K562 (cell line): ENCODE measurements around the gene ZNF598. TPM values are rescaled to one million over a fixed set of nuclear protein-coding genes. Genes with fewer than 3 reads are reported as not detected.

Experiments
- ATAC-seq: fragments of 200-7000 bp; cut with Tn5 transposase; 3 replicates; pipeline ENCODE4 v1.9.1; 2020; ENCODE audit warnings: moderate library complexity
- BruUV-seq: library from RNA; stranded (reverse); fragments of 400-500 nt; replicated peaks from 2 replicates; lab custom pipeline; 2021; lab: Mats Ljungman, UMichigan
- CTCF ChIA-PET: fragments of 300-600 bp; formaldehyde crosslinking; extraction: SDS; loops from one replicate; lab custom pipeline; 2021; ENCODE audit warnings: low intra/inter-chr PET ratio; lab: Yijun Ruan, JAX
- POLR2A ChIA-PET: fragments of 300-600, 350-650 bp; sonication (Branson Sonifier 250); formaldehyde crosslinking; extraction: SDS; loops from one replicate; lab custom pipeline; 2021; ENCODE audit warnings: antibody characterized with exemption, inconsistent platforms; lab: Yijun Ruan, JAX
- DNase-seq, 4 experiments: peaks; one replicate each; pipeline versions ENCODE4 v3.0.0 to v3.0.0-alpha.2; 2011 to 2018; ENCODE audit warnings: low spot score in 3 of 4, mixed read lengths in 3 of 4; ENCODE audit errors: extremely low read depth in 1 of 4
- FAIRE-seq: peaks from 2 replicates; lab custom pipeline; 2011; peaks lifted over from hg19 to GRCh38; lab: Jason Lieb, UNC
- H2AFZ ChIP-seq: 2 replicates; pipeline ENCODE4 v1.6.0; 2011; ENCODE audit warnings: low read depth, low read length, control low read depth, inconsistent platforms
- H3K27ac ChIP-seq: fragments of 200-600 bp; 3 replicates; pipeline ENCODE4 v1.8.0; 2011; ENCODE audit warnings: low read depth, mild to moderate bottlenecking, control low read depth, inconsistent platforms, low read length, moderate library complexity, mixed read lengths; ENCODE audit errors: extremely low read depth
- H3K27me3 ChIP-seq, 2 experiments: fragments of 300-600 bp in 1 of 2; 2 replicates in 1 of 2; 3 replicates in 1 of 2; pipeline versions ENCODE4 v1.6.0 to v1.8.0; 2011; ENCODE audit warnings: inconsistent platforms in 2 of 2, low read length in 2 of 2, mild to moderate bottlenecking in 1 of 2, mixed read lengths in 1 of 2, moderate library complexity in 1 of 2; ENCODE audit not compliant: control insufficient read depth in 2 of 2, insufficient read depth in 2 of 2
- H3K36me3 ChIP-seq: fragments of 300-600 bp; 3 replicates; pipeline ENCODE4 v1.8.0; 2011; ENCODE audit warnings: mild to moderate bottlenecking, low read length, inconsistent platforms; ENCODE audit not compliant: control insufficient read depth, insufficient read depth
- H3K4me1 ChIP-seq, 2 experiments: fragments of 200-600 bp in 1 of 2; replicated peaks in 1 of 2; 2 replicates in 1 of 2; 3 replicates in 1 of 2; pipeline versions ENCODE4 v1.5.1 to v1.8.0; 2011; ENCODE audit warnings: inconsistent platforms in 2 of 2, low read length in 2 of 2, mild to moderate bottlenecking in 1 of 2, mixed read lengths in 1 of 2, moderate library complexity in 1 of 2; ENCODE audit not compliant: control insufficient read depth in 2 of 2, insufficient read depth in 2 of 2
- H3K4me2 ChIP-seq: 2 replicates; pipeline ENCODE4 v1.6.1; 2011; ENCODE audit warnings: low read length, control low read depth, inconsistent platforms, mixed read lengths; ENCODE audit not compliant: insufficient read depth
- H3K4me3 ChIP-seq: fragments of 200-600 bp; sonication (generic), shearing (Covaris generic); 2 replicates; pipeline ENCODE4 v1.5.1; 2016; ENCODE audit warnings: control low read depth, inconsistent platforms
- H3K79me2 ChIP-seq: fragments of 200-600 bp; 3 replicates; pipeline ENCODE4 v1.8.0; 2011; ENCODE audit warnings: low read length, inconsistent platforms; ENCODE audit not compliant: control insufficient read depth, insufficient read depth
- H3K9ac ChIP-seq, 2 experiments: 2 replicates each; pipeline versions ENCODE4 v1.6.0 to v1.6.1; 2011; ENCODE audit warnings: low read depth in 2 of 2, low read length in 2 of 2, control low read depth in 1 of 2, inconsistent platforms in 1 of 2, mild to moderate bottlenecking in 1 of 2, mixed read lengths in 1 of 2; ENCODE audit not compliant: insufficient read depth in 1 of 2
- H3K9me1 ChIP-seq: one replicate; pipeline ENCODE4 v1.6.0; 2011; ENCODE audit warnings: inconsistent platforms, mild to moderate bottlenecking, low read length, moderate library complexity; ENCODE audit not compliant: control insufficient read depth, insufficient read depth
- H3K9me3 ChIP-seq: replicated peaks from 2 replicates; pipeline ENCODE4 v1.5.1; 2011; ENCODE audit warnings: low read depth, low read length, inconsistent platforms; ENCODE audit not compliant: control insufficient read depth, insufficient read depth
- H4K20me1 ChIP-seq: replicated peaks from 2 replicates; pipeline ENCODE4 v1.6.1; 2011; ENCODE audit warnings: low read length, inconsistent platforms, mixed read lengths; ENCODE audit not compliant: control insufficient read depth, insufficient read depth
- HDGF ChIP-seq: fragments of 450-650 bp; IDR thresholded peaks from 2 replicates; pipeline ENCODE4 v1.6.1; 2016
- POLR2G ChIP-seq: fragments of 200-400 bp; formaldehyde crosslinking; IDR thresholded peaks from 2 replicates; pipeline ENCODE4 v1.6.1; 2017; ENCODE audit warnings: low read depth, mild to moderate bottlenecking, antibody characterized with exemption, low read length, moderate library complexity
- RBFOX2 ChIP-seq: fragments of 200-400 bp; formaldehyde crosslinking; IDR thresholded peaks from 2 replicates; pipeline ENCODE4 v1.6.1; 2017; ENCODE audit warnings: low read depth, mild to moderate bottlenecking, low read length, moderate library complexity
- WGBS: fragments of 100-300 bp; shearing (Covaris generic); methylation state at CpG from one replicate; pipeline ENCODE4 v1.1.6; 2016; ENCODE audit warnings: low coverage, mixed read lengths; ENCODE audit not compliant: insufficient coverage; ENCODE audit errors: missing lambda C conversion rate; 5-methylcytosine and 5-hydroxymethylcytosine counted together
- in situ Hi-C: fragments of 300-500 bp; cut with MboI; formaldehyde crosslinking; loops from 4 replicates; pipeline ENCODE4 v1.15.0; 2018; ENCODE audit warnings: inconsistent platforms, mixed read lengths
- intact Hi-C: fragments of 100-400 bp; cut with micrococcal nuclease; formaldehyde crosslinking; loops from 2 replicates; pipeline ENCODE4 v1.14.2; 2022
- polyA plus RNA-seq, 8 experiments: library from polyadenylated mRNA; depleted of rRNA in 4 of 8; stranded (reverse) in 5 of 8; unstranded in 3 of 8; fragments of >200 nt; fragmentation: Nextera tagmentation in 2 of 8; fragmentation: Illumina TruSeq in 1 of 8; extraction: Ambion mirVana in 2 of 8; extraction: Trizol in 1 of 8; gene quantifications; 2 replicates each; pipeline versions ENCODE4 v1.2.1 to v1.2.3, GENCODE V29; 2011 to 2014; ENCODE audit warnings: inconsistent platforms in 1 of 8, missing spikeins in 1 of 8
- total RNA-seq, 7 experiments: library from RNA; depleted of rRNA in 6 of 7; stranded (reverse); fragments of >200 nt in 6 of 7; fragmentation: Illumina TruSeq in 2 of 7; extraction: Trizol in 2 of 7; gene quantifications; 2 replicates each; pipeline versions ENCODE4 v1.2.1 to v1.2.3, GENCODE V29; 2011 to 2021; ENCODE audit warnings: low replicate concordance in 1 of 7

Gene ZNF598
- total and polyA plus RNA-seq, 9 of the 15 experiments (the other 6 are each of a cell fraction or from before 2014, with no cell fraction given): 0.11 to 115 (median 29.6) TPM

DNA sequence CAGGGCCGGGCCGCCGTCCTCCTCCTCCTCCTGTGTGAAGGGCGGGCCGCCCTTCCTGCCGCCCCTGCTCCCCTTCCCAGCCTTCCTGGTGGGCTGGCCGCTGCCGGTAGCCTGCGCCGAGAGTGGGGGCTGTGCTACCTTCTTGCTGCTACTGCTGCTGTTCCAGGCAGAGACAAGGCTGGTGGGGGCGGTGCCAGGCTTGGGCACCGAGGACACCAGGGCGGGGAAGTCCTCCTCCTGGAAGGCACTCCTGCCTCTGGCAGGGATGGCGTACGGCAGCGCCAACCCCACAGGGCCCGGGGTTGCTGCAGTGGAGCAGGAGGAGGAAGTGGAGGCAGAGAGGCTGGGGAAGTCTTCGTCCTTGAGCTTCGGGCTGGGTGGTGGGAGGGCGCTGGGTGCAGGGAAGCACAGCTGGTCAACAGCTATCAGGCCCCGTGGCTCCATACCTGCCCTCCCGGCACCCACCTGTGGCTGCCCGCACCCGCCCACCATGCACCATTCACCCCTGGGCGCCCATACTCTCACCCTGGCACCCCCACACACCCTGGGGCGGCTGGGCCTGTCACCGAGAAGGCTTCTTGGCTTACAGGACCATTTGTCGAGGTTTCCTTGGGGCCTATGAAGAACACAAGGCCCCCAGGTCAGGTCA, 9.6 kb downstream of the ZNF598 start:
- peaks cover 37% of the 10 kb centered on the region for H3K79me2 ChIP-seq
- no peaks in the 10 kb centered on the region for H3K9me3 ChIP-seq
- peak; percentile 58 for TF ChIP-seq POLR2G
- TF ChIP-seq RBFOX2: peak; percentile 55
- TF ChIP-seq HDGF: no peak
- ATAC-seq (no peak), DNase-seq (no peak), FAIRE-seq (no peak)
- no TSS peak for BruUV-seq
- intact Hi-C loops: no loop called here
- H3K4me1 ChIP-seq: peaks cover 7 to 62% of the 10 kb centered on the region in 2 experiments
- CTCF ChIA-PET: no interaction called here
- no peaks in the 10 kb centered on the region for H3K27me3 ChIP-seq
- no peak overlapping the region for H3K27ac ChIP-seq
- H4K20me1 ChIP-seq: peaks cover 17% of the 10 kb centered on the region
- in situ Hi-C loops: no loop called here
- no peak overlapping the region for H3K4me3 ChIP-seq
- H2AFZ ChIP-seq: no peak overlapping the region
- 92% methylated on average over 10 of the region's 28 CpGs for WGBS
- POLR2A ChIA-PET: interaction anchor here (0.6 kb wide), 2 partner anchors 15 to 164 kb away, joined by 3 read pairs; no protein-coding TSS in a partner anchor
- H3K9me1 ChIP-seq: no peaks in the 10 kb centered on the region
- H3K36me3 ChIP-seq: peaks cover 91% of the 10 kb centered on the region
- H3K4me2 ChIP-seq: no peak overlapping the region
- H3K9ac ChIP-seq: no peak overlapping the region
